Neural cell (in vitro differentiated cells): ENCODE data around the gene ZNF19. TPM values are rescaled to one million over a fixed set of nuclear protein-coding genes. Genes with fewer than 3 reads are reported as not detected.

Experiments used
- H2AFZ ChIP-seq: fragments of 200-600, 300-800 bp; sonication (generic), shearing (Covaris generic); 2 replicates; pipeline ENCODE4 v1.6.0; 2014; ENCODE audit warnings: low read depth, mild to moderate bottlenecking, antibody characterized with exemption, low read length, moderate library complexity
- H3F3A ChIP-seq: fragments of 200-600 bp; shearing (Covaris generic); 2 replicates; pipeline ENCODE4 v1.6.1; 2016; ENCODE audit warnings: mild to moderate bottlenecking, moderate library complexity, mixed read lengths, antibody characterized with exemption, low read length; ENCODE audit not compliant: insufficient read depth, poor library complexity, severe bottlenecking
- H3K27ac ChIP-seq: fragments of 200-600, 300-800 bp; sonication (generic), shearing (Covaris generic); 2 replicates; pipeline ENCODE4 v1.5.1; 2014; ENCODE audit warnings: mild to moderate bottlenecking, low read length, moderate library complexity
- H3K27me3 ChIP-seq: fragments of 300-800, 200-600 bp; sonication (generic), shearing (Covaris generic); 2 replicates; pipeline ENCODE4 v1.6.0; 2014; ENCODE audit warnings: mild to moderate bottlenecking, low read depth, low read length, moderate library complexity; ENCODE audit not compliant: insufficient read depth
- H3K36me3 ChIP-seq: fragments of 300-800, 200-600 bp; sonication (generic), shearing (Covaris generic); 2 replicates; pipeline ENCODE4 v1.5.1; 2014; ENCODE audit warnings: mild to moderate bottlenecking, antibody characterized with exemption, low read length, moderate library complexity; ENCODE audit not compliant: insufficient read depth
- H3K4me2 ChIP-seq: fragments of 300-800, 200-600 bp; sonication (generic), shearing (Covaris generic); 2 replicates; pipeline ENCODE4 v1.6.0; 2014; ENCODE audit warnings: mild to moderate bottlenecking, low read length
- H3K4me3 ChIP-seq: fragments of 300-800, 200-600 bp; sonication (generic), shearing (Covaris generic); 2 replicates; pipeline ENCODE4 v1.5.1; 2014; ENCODE audit warnings: mild to moderate bottlenecking, low read length, moderate library complexity
- H3K79me2 ChIP-seq: fragments of 200-600 bp; shearing (Covaris generic); replicated peaks from 2 replicates; pipeline ENCODE4 v1.6.0; 2014; ENCODE audit warnings: mild to moderate bottlenecking, low read length, moderate library complexity; ENCODE audit not compliant: insufficient read depth
- H3K9ac ChIP-seq: fragments of 300-800, 200-600 bp; sonication (generic), shearing (Covaris generic); 2 replicates; pipeline ENCODE4 v1.6.1; 2016; ENCODE audit warnings: mild to moderate bottlenecking, low read length, mixed read lengths
- H3K9me2 ChIP-seq: fragments of 200-600 bp; shearing (Covaris generic); 2 replicates; pipeline ENCODE4 v1.6.1; 2016; ENCODE audit warnings: mild to moderate bottlenecking, low read length, mixed read lengths; ENCODE audit not compliant: insufficient read depth
- H3K9me3 ChIP-seq: fragments of 200-600, 300-800 bp; sonication (generic), shearing (Covaris generic); 2 replicates; pipeline ENCODE4 v1.6.1; 2016; ENCODE audit warnings: mild to moderate bottlenecking, mixed run types, low read length, moderate library complexity, mixed read lengths
- H4K20me1 ChIP-seq: fragments of 200-600 bp; shearing (Covaris generic); 2 replicates; pipeline ENCODE4 v1.6.1; 2016; ENCODE audit warnings: mild to moderate bottlenecking, mixed run types; ENCODE audit not compliant: insufficient read depth
- CTCF ChIP-seq: fragments of 450-650 bp; IDR thresholded peaks from 2 replicates; pipeline ENCODE4 v1.5.1; 2014; ENCODE audit warnings: antibody characterized with exemption, mild to moderate bottlenecking, moderate library complexity; ENCODE audit not compliant: poor library complexity, severe bottlenecking
- EP300 ChIP-seq: fragments of 450-650 bp; conservative IDR thresholded peaks from 2 replicates; pipeline ENCODE4 v1.6.1; 2014; ENCODE audit warnings: antibody characterized with exemption, mild to moderate bottlenecking, moderate library complexity; ENCODE audit not compliant: poor library complexity, severe bottlenecking
- EZH2 ChIP-seq: fragments of 200-600, 300-800 bp; shearing (Covaris generic), sonication (generic); IDR thresholded peaks from 2 replicates; pipeline ENCODE4 v1.6.1; 2014; ENCODE audit warnings: antibody characterized with exemption, low read length, borderline replicate concordance, mild to moderate bottlenecking; ENCODE audit not compliant: insufficient read depth, poor library complexity, severe bottlenecking
- MXI1 ChIP-seq: fragments of 450-650 bp; conservative IDR thresholded peaks from 2 replicates; pipeline ENCODE4 v1.6.1; 2014; ENCODE audit warnings: antibody characterized with exemption, mild to moderate bottlenecking; ENCODE audit not compliant: poor library complexity, severe bottlenecking
- POLR2AphosphoS5 ChIP-seq: IDR thresholded peaks from 2 replicates; pipeline ENCODE4 v1.6.1; 2012
- RAD21 ChIP-seq: fragments of 450-650 bp; conservative IDR thresholded peaks from 2 replicates; pipeline ENCODE4 v1.6.1; 2014; ENCODE audit warnings: antibody characterized with exemption, mild to moderate bottlenecking, moderate library complexity
- REST ChIP-seq: IDR thresholded peaks from 2 replicates; pipeline ENCODE4 v1.6.1; 2012; ENCODE audit warnings: borderline replicate concordance
- SMC3 ChIP-seq: fragments of 450-650 bp; conservative IDR thresholded peaks from 2 replicates; pipeline ENCODE4 v1.6.1; 2014; ENCODE audit warnings: antibody characterized with exemption, mild to moderate bottlenecking, moderate library complexity; ENCODE audit not compliant: poor library complexity
- TAF1 ChIP-seq: IDR thresholded peaks from 2 replicates; pipeline ENCODE4 v1.6.1; 2012; ENCODE audit warnings: low read depth
- polyA plus RNA-seq: library from polyadenylated mRNA; depleted of rRNA; stranded (reverse); fragments of >200 nt; gene quantifications from 2 replicates; pipeline ENCODE4 v1.2.3, GENCODE V29; 2014

The ZNF19 gene
- polyA plus RNA-seq, 1 donor from 2014 or later, result 6.6 TPM

- no peaks in the 10 kb centered on the region for H3K9me3 ChIP-seq
- H3K27ac ChIP-seq, result no peak overlapping the region
- no peaks in the 10 kb centered on the region for H4K20me1 ChIP-seq
- H3K36me3 ChIP-seq, result no peaks in the 10 kb centered on the region
- H2AFZ ChIP-seq, result no peak overlapping the region
- H3K9ac ChIP-seq, result no peak overlapping the region
- H3K4me3 ChIP-seq, result no peak overlapping the region
- no peaks in the 10 kb centered on the region for H3K79me2 ChIP-seq
- no peak overlapping the region for H3K4me2 ChIP-seq
- H3K9me2 ChIP-seq, result no peaks in the 10 kb centered on the region
- H3K27me3 ChIP-seq, result no peaks in the 10 kb centered on the region
- TF ChIP-seq POLR2AphosphoS5, result no peak
- TF ChIP-seq MXI1, result no peak
- no peak for TF ChIP-seq SMC3
- no peak for TF ChIP-seq TAF1
- TF ChIP-seq EP300, result no peak
- no peak for TF ChIP-seq EZH2
- no peak for TF ChIP-seq REST
- no peak for TF ChIP-seq CTCF
- TF ChIP-seq RAD21, result no peak
- no peaks in the 10 kb centered on the region for H3F3A ChIP-seq
Observed at GRCh38 chr16:71436473-71436872, 52.7 kb downstream of the ZNF19 start.

GRCh38 chr16:71432906-71433305 lies 56.2 kb downstream of the ZNF19 start:
- no peaks in the 10 kb centered on the region for H3K79me2 ChIP-seq
- no peak overlapping the region for H3K27ac ChIP-seq
- no peaks in the 10 kb centered on the region for H3F3A ChIP-seq
- no peaks in the 10 kb centered on the region for H3K9me2 ChIP-seq
- no peaks in the 10 kb centered on the region for H4K20me1 ChIP-seq
- no peak overlapping the region for H2AFZ ChIP-seq
- no peaks in the 10 kb centered on the region for H3K27me3 ChIP-seq
- no peaks in the 10 kb centered on the region for H3K36me3 ChIP-seq
- TF ChIP-seq EZH2 (no peak), REST (no peak), MXI1 (no peak), POLR2AphosphoS5 (no peak)
- H3K4me3 ChIP-seq, result no peak overlapping the region
- no peaks in the 10 kb centered on the region for H3K9me3 ChIP-seq
- no peak overlapping the region for H3K4me2 ChIP-seq
- no peak overlapping the region for H3K9ac ChIP-seq
